Neural crest cell (in vitro differentiated cells): ENCODE measurements around the gene SFTA2. TPM values are rescaled to one million over a fixed set of nuclear protein-coding genes. Genes with fewer than 3 reads are reported as not detected.

Source experiments
- DNase-seq: peaks from one replicate; pipeline ENCODE4 v3.0.0; 2021; ENCODE audit warnings: low read depth, mixed read lengths, low spot score
- H3K27ac Mint-ChIP-seq: one replicate; pipeline ENCODE4 v1.8.0; 2021; ENCODE audit warnings: mild to moderate bottlenecking, mixed read lengths; ENCODE audit not compliant: unreplicated experiment
- H3K27me3 Mint-ChIP-seq: 2 replicates; pipeline ENCODE4 v1.8.0; 2021; ENCODE audit warnings: low read depth, mild to moderate bottlenecking, mixed read lengths
- H3K36me3 Mint-ChIP-seq: 2 replicates; pipeline ENCODE4 v1.8.0; 2021; ENCODE audit warnings: low read depth, mild to moderate bottlenecking, mixed read lengths
- H3K4me1 Mint-ChIP-seq: 2 replicates; pipeline ENCODE4 v1.8.0; 2021; ENCODE audit warnings: mixed read lengths
- H3K4me3 Mint-ChIP-seq: one replicate; pipeline ENCODE4 v1.8.0; 2021; ENCODE audit warnings: mild to moderate bottlenecking, mixed read lengths
- H3K9me3 Mint-ChIP-seq: 2 replicates; pipeline ENCODE4 v1.8.0; 2021; ENCODE audit warnings: mixed read lengths
- CTCF ChIP-seq: fragments of 200-600 bp; sonication (generic); conservative IDR thresholded peaks from 2 replicates; pipeline ENCODE4 v1.5.0; 2021; ENCODE audit warnings: antibody characterized with exemption, mild to moderate bottlenecking
- total RNA-seq: library from RNA; stranded (reverse); gene quantifications from 2 replicates; pipeline ENCODE4 v1.2.1, GENCODE V29; 2021

Gene SFTA2
- total RNA-seq, 1 donor from 2014 or later, result not detected

- Mint-ChIP-seq H3K4me1 (peaks cover 47% of the 10 kb centered on the region), H3K27ac (no peak overlapping the region), H3K4me3 (peak overlapping the region; percentile 59), H3K36me3 (peaks cover 5% of the 10 kb centered on the region), H3K9me3 (no peaks in the 10 kb centered on the region), H3K27me3 (no peaks in the 10 kb centered on the region)
- TF ChIP-seq CTCF, result no peak
- DNase-seq, result no peak
These were observed 43.0 kb downstream of the SFTA2 start for GRCh38 chr6:30888816-30889495.

- Mint-ChIP-seq H3K4me3 (peak overlapping the region; percentile 17), H3K27me3 (no peaks in the 10 kb centered on the region), H3K27ac (no peak overlapping the region), H3K4me1 (peaks cover 53% of the 10 kb centered on the region), H3K9me3 (no peaks in the 10 kb centered on the region), H3K36me3 (peaks cover 5% of the 10 kb centered on the region)
- no peak for DNase-seq
- TF ChIP-seq CTCF, result no peak
These were observed 43.8 kb downstream of the SFTA2 start for GRCh38 chr6:30887901-30888815.

GRCh38 chr6:30886897-30887255, 45.1 kb downstream of the SFTA2 start:
- no peaks in the 10 kb centered on the region for H3K27me3 Mint-ChIP-seq
- peaks cover 57% of the 10 kb centered on the region for H3K4me1 Mint-ChIP-seq

GRCh38 chr6:30885999-30886896, 45.7 kb downstream of the SFTA2 start:
- peak overlapping the region; percentile 86 for H3K4me3 Mint-ChIP-seq
- H3K4me1 Mint-ChIP-seq, result peaks cover 64% of the 10 kb centered on the region
- peak overlapping the region; percentile 97 for H3K27ac Mint-ChIP-seq
- H3K27me3 Mint-ChIP-seq, result no peaks in the 10 kb centered on the region
- no peaks in the 10 kb centered on the region for H3K36me3 Mint-ChIP-seq
- TF ChIP-seq CTCF, result no peak
- peak; percentile 56 for DNase-seq
- H3K9me3 Mint-ChIP-seq, result no peaks in the 10 kb centered on the region

More at GRCh38 chr6:30886897-30887255, 45.1 kb downstream of the SFTA2 start:
- TF ChIP-seq CTCF, result no peak
- Mint-ChIP-seq H3K36me3 (no peaks in the 10 kb centered on the region), H3K4me3 (peak overlapping the region; percentile 86), H3K27ac (peak overlapping the region; percentile 24), H3K9me3 (no peaks in the 10 kb centered on the region)
- DNase-seq, result no peak

- no peak for TF ChIP-seq CTCF
- H3K9me3 Mint-ChIP-seq, result no peaks in the 10 kb centered on the region
- DNase-seq, result no peak
- H3K27me3 Mint-ChIP-seq, result no peaks in the 10 kb centered on the region
- peaks cover 69% of the 10 kb centered on the region for H3K4me1 Mint-ChIP-seq
- peak overlapping the region; percentile 97 for H3K27ac Mint-ChIP-seq
- H3K36me3 Mint-ChIP-seq, result no peaks in the 10 kb centered on the region
- H3K4me3 Mint-ChIP-seq, result peak overlapping the region; percentile 86
These were observed 46.4 kb downstream of the SFTA2 start for GRCh38 chr6:30885481-30885998.
